Astrocyte (in vitro differentiated cells and primary cell): ENCODE results near the gene SNRPB2. TPM values are rescaled to one million over a fixed set of nuclear protein-coding genes. Genes with fewer than 3 reads are reported as not detected.

Experiments
- DNase-seq: peaks from one replicate; pipeline ENCODE4 v3.0.0-alpha.2; 2010; ENCODE audit warnings: low read depth
- FAIRE-seq: peaks from 2 replicates; lab custom pipeline; 2011; peaks lifted over from hg19 to GRCh38; lab: Jason Lieb, UNC
- H2AFZ ChIP-seq: 2 replicates; pipeline ENCODE4 v1.6.0; 2012; ENCODE audit warnings: low read depth, low read length, inconsistent platforms
- H3K27ac ChIP-seq: 2 replicates; pipeline ENCODE4 v1.5.1; 2011; ENCODE audit warnings: low read depth, low read length, inconsistent platforms
- H3K27me3 ChIP-seq: 2 replicates; pipeline ENCODE4 v1.6.0; 2011; ENCODE audit warnings: low read length, inconsistent platforms; ENCODE audit not compliant: insufficient read depth
- H3K36me3 ChIP-seq: 2 replicates; pipeline ENCODE4 v1.5.1; 2011; ENCODE audit warnings: low read length, inconsistent platforms; ENCODE audit not compliant: insufficient read depth
- H3K4me1 ChIP-seq: 2 replicates; pipeline ENCODE4 v1.5.1; 2011; ENCODE audit warnings: low read length, inconsistent platforms; ENCODE audit not compliant: insufficient read depth
- H3K4me2 ChIP-seq: 2 replicates; pipeline ENCODE4 v1.6.0; 2012; ENCODE audit warnings: low read length, inconsistent platforms
- H3K4me3 ChIP-seq: 2 replicates; pipeline ENCODE4 v1.5.1; 2011; ENCODE audit warnings: low read depth, mild to moderate bottlenecking, low read length, inconsistent platforms; ENCODE audit not compliant: insufficient read depth
- H3K79me2 ChIP-seq: 2 replicates; pipeline ENCODE4 v1.6.0; 2012; ENCODE audit warnings: mild to moderate bottlenecking, low read length, inconsistent platforms; ENCODE audit not compliant: insufficient read depth
- H3K9ac ChIP-seq: 2 replicates; pipeline ENCODE4 v1.6.0; 2012; ENCODE audit warnings: mild to moderate bottlenecking, low read length, inconsistent platforms
- H3K9me3 ChIP-seq: 2 replicates; pipeline ENCODE4 v1.5.1; 2012; ENCODE audit warnings: low read depth, mild to moderate bottlenecking, low read length, inconsistent platforms; ENCODE audit not compliant: insufficient read depth
- H4K20me1 ChIP-seq: 2 replicates; pipeline ENCODE4 v1.6.0; 2012; ENCODE audit warnings: low read length, inconsistent platforms; ENCODE audit not compliant: insufficient read depth
- H3K27ac Mint-ChIP-seq: one replicate; pipeline ENCODE4 v1.8.0; 2021; ENCODE audit warnings: mild to moderate bottlenecking, mixed read lengths; ENCODE audit not compliant: unreplicated experiment
- H3K27me3 Mint-ChIP-seq: one replicate; pipeline ENCODE4 v1.8.0; 2021; ENCODE audit warnings: low read depth, mixed read lengths; ENCODE audit not compliant: unreplicated experiment
- H3K36me3 Mint-ChIP-seq: one replicate; pipeline ENCODE4 v1.8.0; 2021; ENCODE audit warnings: low read depth, mixed read lengths; ENCODE audit not compliant: unreplicated experiment
- H3K4me1 Mint-ChIP-seq: one replicate; pipeline ENCODE4 v1.8.0; 2021; ENCODE audit warnings: low read depth, mixed read lengths; ENCODE audit not compliant: unreplicated experiment
- H3K4me3 Mint-ChIP-seq: one replicate; pipeline ENCODE4 v1.8.0; 2021; ENCODE audit warnings: mild to moderate bottlenecking, moderate library complexity, mixed read lengths; ENCODE audit not compliant: unreplicated experiment
- H3K9me3 Mint-ChIP-seq: one replicate; pipeline ENCODE4 v1.8.0; 2021; ENCODE audit warnings: mild to moderate bottlenecking, mixed read lengths; ENCODE audit not compliant: unreplicated experiment
- CTCF ChIP-seq: IDR thresholded peaks from 2 replicates; pipeline ENCODE4 v1.5.1; 2011; ENCODE audit warnings: low read depth, mild to moderate bottlenecking, inconsistent platforms, low read length, moderate library complexity; ENCODE audit not compliant: insufficient read depth
- EZH2 ChIP-seq: IDR thresholded peaks from 2 replicates; pipeline ENCODE4 v1.6.1; 2012; ENCODE audit warnings: mild to moderate bottlenecking, low read length, inconsistent platforms; ENCODE audit not compliant: insufficient read depth
- total RNA-seq: library from RNA; stranded (reverse); gene quantifications from 2 replicates; pipeline ENCODE4 v1.2.1, GENCODE V29; 2021

SNRPB2 gene
- total RNA-seq, 1 donor from 2014 or later = 76.3 TPM

- Histone ChIP-seq H4K20me1 (no peaks in the 10 kb centered on the region), H3K79me2 (no peaks in the 10 kb centered on the region), H3K4me2 (no peak overlapping the region), H3K27ac (no peak overlapping the region), H3K9ac (no peak overlapping the region), H3K9me3 (no peaks in the 10 kb centered on the region), H2AFZ (no peak overlapping the region), H3K4me3 (no peak overlapping the region), H3K36me3 (no peaks in the 10 kb centered on the region), H3K4me1 (no peaks in the 10 kb centered on the region), H3K27me3 (peaks cover 9% of the 10 kb centered on the region)
- no peak overlapping the region for H3K4me3 Mint-ChIP-seq
- no peak for TF ChIP-seq EZH2
- TF ChIP-seq CTCF = no peak
- no peak overlapping the region for H3K27ac Mint-ChIP-seq
- H3K4me1 Mint-ChIP-seq = peaks cover 2% of the 10 kb centered on the region
- no peak for DNase-seq
- peaks cover 5% of the 10 kb centered on the region for H3K27me3 Mint-ChIP-seq
- H3K9me3 Mint-ChIP-seq = no peaks in the 10 kb centered on the region
- FAIRE-seq = no peak
- no peaks in the 10 kb centered on the region for H3K36me3 Mint-ChIP-seq
Measured at GRCh38 chr20:16764560-16764959, 34.7 kb downstream of the SNRPB2 start.

DNA sequence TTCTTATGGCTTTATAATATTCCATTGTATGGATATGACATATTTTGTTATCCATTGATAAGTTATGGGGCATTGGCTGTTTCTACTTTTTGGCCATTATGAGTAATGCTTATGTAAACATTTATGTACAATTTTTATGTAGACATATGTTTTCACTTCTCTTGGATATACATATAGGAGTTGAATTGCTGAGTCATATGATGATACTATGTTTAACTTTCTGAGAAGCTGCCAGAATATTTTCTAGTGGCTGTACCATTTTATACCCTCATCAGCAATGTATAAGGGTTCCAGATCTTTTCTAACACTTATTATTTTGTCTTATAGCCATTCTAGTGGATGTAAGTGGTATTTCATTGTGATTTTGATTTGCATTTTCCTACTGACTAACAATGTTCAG lies 41.4 kb downstream of the SNRPB2 start:
- Histone ChIP-seq H4K20me1 (no peaks in the 10 kb centered on the region), H2AFZ (no peak overlapping the region)
- no peaks in the 10 kb centered on the region for H3K9me3 Mint-ChIP-seq

More for the DNA sequence above, 41.4 kb downstream of the SNRPB2 start:
- Mint-ChIP-seq H3K4me1 (no peaks in the 10 kb centered on the region), H3K27ac (no peak overlapping the region), H3K27me3 (no peaks in the 10 kb centered on the region), H3K4me3 (no peak overlapping the region), H3K36me3 (no peaks in the 10 kb centered on the region)
- DNase-seq = no peak
- TF ChIP-seq EZH2 = no peak
- TF ChIP-seq CTCF = no peak
- Histone ChIP-seq H3K4me1 (no peaks in the 10 kb centered on the region), H3K9ac (no peak overlapping the region), H3K9me3 (no peaks in the 10 kb centered on the region), H3K4me2 (no peak overlapping the region), H3K4me3 (no peak overlapping the region), H3K27me3 (no peaks in the 10 kb centered on the region), H3K27ac (no peak overlapping the region), H3K79me2 (no peaks in the 10 kb centered on the region), H3K36me3 (no peaks in the 10 kb centered on the region)
- FAIRE-seq = no peak
